ENCODE data around the gene CHRNA4. TPM values are rescaled to one million over a fixed set of nuclear protein-coding genes. Genes with fewer than 3 reads are reported as not detected.

The CHRNA4 gene
- total and polyA plus RNA-seq, 10 of the 15 experiments (the other 5 are each of a cell fraction or from before 2014, with no cell fraction given): 0.04 to 0.41 (median 0.06) TPM; not detected in 5

DNA sequence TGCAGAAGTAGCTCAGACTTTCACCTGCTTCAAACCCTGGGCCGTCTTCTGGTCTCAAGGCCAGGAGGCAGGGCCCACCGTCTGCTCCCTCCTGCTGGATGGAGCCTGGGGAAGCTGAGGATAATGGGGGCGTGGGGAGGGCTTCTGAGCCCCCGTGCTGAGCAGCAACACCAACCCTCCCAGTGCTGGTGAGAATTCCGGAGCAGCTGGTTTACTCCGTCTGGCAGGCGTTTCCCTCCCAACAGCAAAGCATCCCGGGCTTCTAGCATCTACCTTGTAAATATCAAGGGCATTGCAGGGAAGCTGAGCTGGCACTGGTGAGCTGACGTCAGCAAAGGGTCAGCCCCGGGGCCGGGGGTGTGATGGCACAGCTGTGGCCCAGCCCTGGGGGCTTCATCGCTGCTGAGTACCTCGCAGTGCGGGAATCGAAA, 16.8 kb upstream of the CHRNA4 start:
- FAIRE-seq (no peak), ATAC-seq (no peak), DNase-seq (ENCODE audit: low read depth, low spot score) (no peak)
- no TSS peak for BruUV-seq (replicated peaks)
- TF ChIP-seq CHD1 (IDR thresholded peaks at IDR 0.05; ENCODE audit: low read depth, low read length) (no peak), FOXM1 (IDR thresholded peaks at IDR 0.05; ENCODE audit: low read depth, low read length) (no peak), RELB (IDR thresholded peaks at IDR 0.05; ENCODE audit: low read depth) (no peak), HDAC6 (IDR thresholded peaks at IDR 0.05; ENCODE audit: unreplicated experiment) (no peak)
- TF ChIP-seq, protein P1, sequence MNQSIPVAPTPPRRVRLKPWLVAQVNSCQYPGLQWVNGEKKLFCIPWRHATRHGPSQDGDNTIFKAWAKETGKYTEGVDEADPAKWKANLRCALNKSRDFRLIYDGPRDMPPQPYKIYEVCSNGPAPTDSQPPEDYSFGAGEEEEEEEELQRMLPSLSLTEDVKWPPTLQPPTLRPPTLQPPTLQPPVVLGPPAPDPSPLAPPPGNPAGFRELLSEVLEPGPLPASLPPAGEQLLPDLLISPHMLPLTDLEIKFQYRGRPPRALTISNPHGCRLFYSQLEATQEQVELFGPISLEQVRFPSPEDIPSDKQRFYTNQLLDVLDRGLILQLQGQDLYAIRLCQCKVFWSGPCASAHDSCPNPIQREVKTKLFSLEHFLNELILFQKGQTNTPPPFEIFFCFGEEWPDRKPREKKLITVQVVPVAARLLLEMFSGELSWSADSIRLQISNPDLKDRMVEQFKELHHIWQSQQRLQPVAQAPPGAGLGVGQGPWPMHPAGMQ (IDR thresholded peaks at IDR 0.05; ENCODE audit: borderline replicate concordance): no peak
- ChIA-PET SMC1A (ENCODE audit: uncharacterized antibody, unreplicated experiment) (no interaction called here), RAD21 (ENCODE audit: unreplicated experiment) (no interaction called here), CTCF (interaction anchor here (3.3 kb wide), 1 partner anchor 155 kb away, joined by 15 read pairs; no protein-coding TSS in a partner anchor), POLR2A (no interaction called here)
- no peak overlapping the region for H3K9ac ChIP-seq (ENCODE audit: control insufficient read depth, insufficient read depth, low read length)
- no peak overlapping the region for H3K4me3 ChIP-seq
- no peaks in the 10 kb centered on the region; a peak in 1 of 4 replicates for H3K27me3 ChIP-seq (replicated peaks in 1 of 2; ENCODE audit: control insufficient read depth in 2 of 2, insufficient read depth in 2 of 2, low read length in 1 of 2)
- H3K9me3 ChIP-seq (replicated peaks; ENCODE audit: control insufficient read depth, insufficient read depth, low read length): no peaks in the 10 kb centered on the region; the same call in 2 of the 3 replicates
- H3K27ac ChIP-seq (ENCODE audit: control insufficient read depth, insufficient read depth): no peak overlapping the region
- H3K79me2 ChIP-seq (ENCODE audit: control insufficient read depth, insufficient read depth, low read length): no peaks in the 10 kb centered on the region
- no peak overlapping the region for H3K4me2 ChIP-seq (ENCODE audit: control insufficient read depth, insufficient read depth)
- intact Hi-C loops (cut with micrococcal nuclease; ENCODE audit: unreplicated experiment) (no loop called here), in situ Hi-C loops (cut with MboI) (no loop called here)
- 36% methylated on average over 14 of the region's 15 CpGs for WGBS (ENCODE audit: insufficient coverage, insufficient replicate concordance, low lambda C conversion rate, missing lambda C conversion rate)
- H3K4me1 ChIP-seq (ENCODE audit: control insufficient read depth, insufficient read depth, low read length): no peaks in the 10 kb centered on the region
- no peaks in the 10 kb centered on the region for H4K20me1 ChIP-seq (ENCODE audit: control insufficient read depth, insufficient read depth)
- no peaks in the 10 kb centered on the region for H3K36me3 ChIP-seq (ENCODE audit: control insufficient read depth in 2 of 2, insufficient read depth in 2 of 2, low read length in 1 of 2)
- no peak overlapping the region for H2AFZ ChIP-seq (ENCODE audit: control insufficient read depth, low read depth, low read length)
